ENCODE data around the gene PCYT1A. TPM values are rescaled to one million over a fixed set of nuclear protein-coding genes. Genes with fewer than 3 reads are reported as not detected.

The PCYT1A gene
- total and polyA plus RNA-seq, 2 of the 13 experiments (the other 11 are each of a cell fraction or from before 2014, with no cell fraction given): 26.4 to 45.3 TPM

DNA sequence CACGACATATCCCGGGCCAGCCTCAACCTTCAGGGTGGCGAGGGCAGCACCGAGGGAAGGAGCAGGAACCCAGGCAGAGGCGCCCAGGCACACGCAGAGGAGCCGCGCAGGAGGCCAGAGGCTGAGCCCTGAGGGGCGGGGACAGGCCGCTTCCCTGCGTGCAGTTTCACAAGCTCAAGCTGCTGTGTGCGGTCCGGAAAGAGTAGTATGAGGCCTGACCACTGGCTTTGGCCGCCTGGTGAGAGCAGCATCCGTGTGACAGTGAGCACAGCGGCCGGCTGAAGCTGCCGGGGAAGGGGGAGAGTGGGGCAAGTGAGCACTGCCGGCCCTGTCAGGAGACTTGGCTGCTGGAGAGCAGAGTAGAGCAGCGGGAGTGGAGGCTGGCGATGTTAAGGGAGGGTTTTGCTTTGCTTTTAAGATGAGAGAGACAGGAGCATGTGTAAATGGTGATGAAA lies 85.0 kb downstream of the PCYT1A start (continued):
- TF ChIP-seq MAF1 (CRISPR knock-in tag; IDR thresholded peaks at IDR 0.05; ENCODE audit: borderline replicate concordance) (no peak), MIER2 (CRISPR knock-in tag; IDR thresholded peaks at IDR 0.05) (no peak), ZNF274 (CRISPR knock-in tag; IDR thresholded peaks at IDR 0.05) (no peak), ZBTB7B (CRISPR knock-in tag; IDR thresholded peaks at IDR 0.05) (no peak), ZNF234 (CRISPR knock-in tag; conservative IDR thresholded peaks at IDR 0.05) (no peak), MAFK (conservative IDR thresholded peaks at IDR 0.05 in 1 of 2, IDR thresholded peaks at IDR 0.05 in 1 of 2; ENCODE audit: low read length in 2 of 2) (no peak), ZMAT3 (CRISPR knock-in tag; conservative IDR thresholded peaks at IDR 0.05) (no peak), ZNF317 (CRISPR knock-in tag; IDR thresholded peaks at IDR 0.05) (no peak), THYN1 (CRISPR knock-in tag; IDR thresholded peaks at IDR 0.05; ENCODE audit: borderline replicate concordance, low read depth) (no peak), SMC3 (IDR thresholded peaks at IDR 0.05; ENCODE audit: low read length) (no peak), ZBTB42 (CRISPR knock-in tag; IDR thresholded peaks at IDR 0.05) (no peak), SOX6 (IDR thresholded peaks at IDR 0.05) (no peak), SOX6 (CRISPR knock-in tag; IDR thresholded peaks at IDR 0.05) (no peak), YY1 (IDR thresholded peaks at IDR 0.05; ENCODE audit: insufficient read depth, insufficient replicate concordance, low read depth, low read length) (no peak), KMT2B (CRISPR knock-in tag; IDR thresholded peaks at IDR 0.05) (no peak)
- TF ChIP-seq, protein P1, sequence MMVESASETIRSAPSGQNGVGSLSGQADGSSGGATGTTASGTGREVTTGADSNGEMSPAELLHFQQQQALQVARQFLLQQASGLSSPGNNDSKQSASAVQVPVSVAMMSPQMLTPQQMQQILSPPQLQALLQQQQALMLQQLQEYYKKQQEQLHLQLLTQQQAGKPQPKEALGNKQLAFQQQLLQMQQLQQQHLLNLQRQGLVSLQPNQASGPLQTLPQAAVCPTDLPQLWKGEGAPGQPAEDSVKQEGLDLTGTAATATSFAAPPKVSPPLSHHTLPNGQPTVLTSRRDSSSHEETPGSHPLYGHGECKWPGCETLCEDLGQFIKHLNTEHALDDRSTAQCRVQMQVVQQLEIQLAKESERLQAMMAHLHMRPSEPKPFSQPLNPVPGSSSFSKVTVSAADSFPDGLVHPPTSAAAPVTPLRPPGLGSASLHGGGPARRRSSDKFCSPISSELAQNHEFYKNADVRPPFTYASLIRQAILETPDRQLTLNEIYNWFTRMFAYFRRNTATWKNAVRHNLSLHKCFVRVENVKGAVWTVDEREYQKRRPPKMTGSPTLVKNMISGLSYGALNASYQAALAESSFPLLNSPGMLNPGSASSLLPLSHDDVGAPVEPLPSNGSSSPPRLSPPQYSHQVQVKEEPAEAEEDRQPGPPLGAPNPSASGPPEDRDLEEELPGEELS (CRISPR knock-in tag; IDR thresholded peaks at IDR 0.05): no peak
- TF ChIP-seq, protein P2, sequence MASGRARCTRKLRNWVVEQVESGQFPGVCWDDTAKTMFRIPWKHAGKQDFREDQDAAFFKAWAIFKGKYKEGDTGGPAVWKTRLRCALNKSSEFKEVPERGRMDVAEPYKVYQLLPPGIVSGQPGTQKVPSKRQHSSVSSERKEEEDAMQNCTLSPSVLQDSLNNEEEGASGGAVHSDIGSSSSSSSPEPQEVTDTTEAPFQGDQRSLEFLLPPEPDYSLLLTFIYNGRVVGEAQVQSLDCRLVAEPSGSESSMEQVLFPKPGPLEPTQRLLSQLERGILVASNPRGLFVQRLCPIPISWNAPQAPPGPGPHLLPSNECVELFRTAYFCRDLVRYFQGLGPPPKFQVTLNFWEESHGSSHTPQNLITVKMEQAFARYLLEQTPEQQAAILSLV (CRISPR knock-in tag; IDR thresholded peaks at IDR 0.05; ENCODE audit: borderline replicate concordance): no peak
- TF ChIP-seq, protein P3, sequence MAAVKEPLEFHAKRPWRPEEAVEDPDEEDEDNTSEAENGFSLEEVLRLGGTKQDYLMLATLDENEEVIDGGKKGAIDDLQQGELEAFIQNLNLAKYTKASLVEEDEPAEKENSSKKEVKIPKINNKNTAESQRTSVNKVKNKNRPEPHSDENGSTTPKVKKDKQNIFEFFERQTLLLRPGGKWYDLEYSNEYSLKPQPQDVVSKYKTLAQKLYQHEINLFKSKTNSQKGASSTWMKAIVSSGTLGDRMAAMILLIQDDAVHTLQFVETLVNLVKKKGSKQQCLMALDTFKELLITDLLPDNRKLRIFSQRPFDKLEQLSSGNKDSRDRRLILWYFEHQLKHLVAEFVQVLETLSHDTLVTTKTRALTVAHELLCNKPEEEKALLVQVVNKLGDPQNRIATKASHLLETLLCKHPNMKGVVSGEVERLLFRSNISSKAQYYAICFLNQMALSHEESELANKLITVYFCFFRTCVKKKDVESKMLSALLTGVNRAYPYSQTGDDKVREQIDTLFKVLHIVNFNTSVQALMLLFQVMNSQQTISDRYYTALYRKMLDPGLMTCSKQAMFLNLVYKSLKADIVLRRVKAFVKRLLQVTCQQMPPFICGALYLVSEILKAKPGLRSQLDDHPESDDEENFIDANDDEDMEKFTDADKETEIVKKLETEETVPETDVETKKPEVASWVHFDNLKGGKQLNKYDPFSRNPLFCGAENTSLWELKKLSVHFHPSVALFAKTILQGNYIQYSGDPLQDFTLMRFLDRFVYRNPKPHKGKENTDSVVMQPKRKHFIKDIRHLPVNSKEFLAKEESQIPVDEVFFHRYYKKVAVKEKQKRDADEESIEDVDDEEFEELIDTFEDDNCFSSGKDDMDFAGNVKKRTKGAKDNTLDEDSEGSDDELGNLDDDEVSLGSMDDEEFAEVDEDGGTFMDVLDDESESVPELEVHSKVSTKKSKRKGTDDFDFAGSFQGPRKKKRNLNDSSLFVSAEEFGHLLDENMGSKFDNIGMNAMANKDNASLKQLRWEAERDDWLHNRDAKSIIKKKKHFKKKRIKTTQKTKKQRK (IDR thresholded peaks at IDR 0.05; ENCODE audit: low read length): no peak
- TF ChIP-seq, protein P4, sequence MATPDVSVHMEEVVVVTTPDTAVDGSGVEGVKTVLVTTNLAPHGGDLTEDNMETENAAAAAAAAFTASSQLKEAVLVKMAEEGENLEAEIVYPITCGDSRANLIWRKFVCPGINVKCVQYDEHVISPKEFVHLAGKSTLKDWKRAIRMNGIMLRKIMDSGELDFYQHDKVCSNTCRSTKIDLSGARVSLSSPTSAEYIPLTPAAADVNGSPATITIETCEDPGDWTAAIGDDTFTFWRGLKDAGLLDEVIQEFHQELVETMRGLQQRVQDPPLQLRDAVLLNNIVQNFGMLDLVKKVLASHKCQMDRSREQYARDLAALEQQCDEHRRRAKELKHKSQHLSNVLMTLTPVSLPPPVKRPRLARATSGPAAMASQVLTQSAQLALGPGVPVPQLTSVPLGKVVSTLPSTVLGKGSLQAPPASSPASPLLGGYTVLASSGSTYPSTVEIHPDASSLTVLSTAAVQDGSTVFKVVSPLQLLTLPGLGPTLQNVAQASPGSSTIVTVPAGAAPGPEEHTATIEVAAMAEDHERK (CRISPR knock-in tag; IDR thresholded peaks at IDR 0.05; ENCODE audit: low read depth): no peak
- TF ChIP-seq, protein P5, sequence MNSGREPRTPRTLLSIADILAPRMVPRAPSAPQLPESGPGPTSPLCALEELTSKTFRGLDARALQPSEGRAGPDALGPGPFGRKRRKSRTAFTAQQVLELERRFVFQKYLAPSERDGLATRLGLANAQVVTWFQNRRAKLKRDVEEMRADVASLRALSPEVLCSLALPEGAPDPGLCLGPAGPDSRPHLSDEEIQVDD (CRISPR knock-in tag; IDR thresholded peaks at IDR 0.05; ENCODE audit: borderline replicate concordance): no peak
